HepG2 (cell line): ENCODE measurements around the gene NUP214. TPM values are rescaled to one million over a fixed set of nuclear protein-coding genes. Genes with fewer than 3 reads are reported as not detected.

ENCODE experiments used
- ATAC-seq: fragments of 200-7000 bp; cut with Tn5 transposase; 3 replicates; pipeline ENCODE4 v1.9.1; 2020; ENCODE audit warnings: mild to moderate bottlenecking, moderate library complexity
- BruUV-seq: library from RNA; stranded (reverse); fragments of 400-500 nt; replicated peaks from 2 replicates; lab custom pipeline; 2021; lab: Mats Ljungman, UMichigan
- CTCF ChIA-PET: fragments of 300-600 bp; formaldehyde crosslinking; extraction: SDS; loops from one replicate; lab custom pipeline; 2021; ENCODE audit warnings: low total read pairs, inconsistent platforms, low intra/inter-chr PET ratio; lab: Yijun Ruan, JAX
- POLR2A ChIA-PET: fragments of 350-600 bp; sonication (Branson Sonifier 250); formaldehyde crosslinking; loops from one replicate; lab custom pipeline; 2020; ENCODE audit warnings: antibody characterized with exemption, inconsistent platforms; lab: Yijun Ruan, JAX
- DNase-seq: peaks from one replicate; pipeline ENCODE4 v3.0.0-alpha.2; 2015; ENCODE audit warnings: low spot score
- FAIRE-seq: peaks from 3 replicates; lab custom pipeline; 2011; peaks lifted over from hg19 to GRCh38; lab: Jason Lieb, UNC
- H2AFZ ChIP-seq: one replicate; pipeline ENCODE4 v1.6.1; 2011; ENCODE audit warnings: low read length, inconsistent platforms
- H3K27ac ChIP-seq: fragments of 300-600 bp; 3 replicates; pipeline ENCODE4 v1.8.0; 2011; ENCODE audit warnings: mixed run types, mild to moderate bottlenecking, mixed read lengths, low read length, inconsistent platforms; ENCODE audit not compliant: insufficient read depth; ENCODE audit errors: extremely low read length
- H3K27me3 ChIP-seq, 2 experiments: fragments of 200-600 bp in 1 of 2; 2 replicates in 1 of 2; 3 replicates in 1 of 2; pipeline versions ENCODE4 v1.6.0 to v1.8.0; 2011; ENCODE audit warnings: low read length in 2 of 2, mild to moderate bottlenecking in 2 of 2, moderate library complexity in 2 of 2, inconsistent platforms in 1 of 2; ENCODE audit not compliant: insufficient read depth in 2 of 2, control insufficient read depth in 1 of 2
- H3K36me3 ChIP-seq, 2 experiments: fragments of 200-600 bp in 1 of 2; replicated peaks in 1 of 2; 2 replicates in 1 of 2; 3 replicates in 1 of 2; pipeline versions ENCODE4 v1.5.1 to v1.8.0; 2011; ENCODE audit warnings: low read length in 2 of 2, inconsistent platforms in 1 of 2; ENCODE audit not compliant: insufficient read depth in 2 of 2, control insufficient read depth in 1 of 2
- H3K4me1 ChIP-seq: 2 replicates; pipeline ENCODE4 v1.5.1; 2012; ENCODE audit warnings: low read length, inconsistent platforms; ENCODE audit not compliant: insufficient read depth
- H3K4me2 ChIP-seq: 2 replicates; pipeline ENCODE4 v1.6.0; 2011; ENCODE audit warnings: low read depth, low read length, inconsistent platforms
- H3K4me3 ChIP-seq, 3 experiments: fragments of 200-600 bp in 1 of 3; sonication (generic), shearing (Covaris generic) in 1 of 3; replicated peaks in 1 of 3; 2 replicates each; pipeline ENCODE4 v1.5.1; 2011 to 2016; ENCODE audit warnings: low read length in 3 of 3, inconsistent platforms in 2 of 3, low read depth in 2 of 3, mild to moderate bottlenecking in 2 of 3, control low read depth in 1 of 3, mixed read lengths in 1 of 3; ENCODE audit not compliant: insufficient read depth in 1 of 3
- H3K79me2 ChIP-seq: one replicate; pipeline ENCODE4 v1.6.1; 2011; ENCODE audit warnings: low read length, inconsistent platforms; ENCODE audit not compliant: insufficient read depth
- H3K9ac ChIP-seq: 2 replicates; pipeline ENCODE4 v1.6.0; 2011; ENCODE audit warnings: mild to moderate bottlenecking, low read depth, low read length, inconsistent platforms; ENCODE audit not compliant: insufficient read depth
- H3K9me3 ChIP-seq: 2 replicates; pipeline ENCODE4 v1.5.1; 2012; ENCODE audit warnings: mild to moderate bottlenecking, low read length
- H4K20me1 ChIP-seq: 2 replicates; pipeline ENCODE4 v1.6.0; 2011; ENCODE audit warnings: inconsistent platforms, mild to moderate bottlenecking, low read length, moderate library complexity; ENCODE audit not compliant: insufficient read depth
- ETV6 ChIP-seq: sonication (generic); formaldehyde crosslinking; conservative IDR thresholded peaks from 2 replicates; pipeline ENCODE4 v1.4.0; 2020; ENCODE audit warnings: missing genetic modification reagents
- HIVEP1 ChIP-seq: sonication (generic); formaldehyde crosslinking; IDR thresholded peaks from 2 replicates; pipeline ENCODE4 v1.4.0; 2020; ENCODE audit warnings: mild to moderate bottlenecking, missing genetic modification reagents
- KLF13 ChIP-seq: sonication (generic); formaldehyde crosslinking; IDR thresholded peaks from 2 replicates; pipeline ENCODE4 v1.4.0; 2020; ENCODE audit warnings: mild to moderate bottlenecking, missing genetic modification reagents
- MAF1 ChIP-seq: sonication (generic); formaldehyde crosslinking; IDR thresholded peaks from 2 replicates; pipeline ENCODE4 v1.5.0; 2020; ENCODE audit warnings: missing genetic modification reagents, borderline replicate concordance
- MLLT10 ChIP-seq: sonication (generic); formaldehyde crosslinking; IDR thresholded peaks from 2 replicates; pipeline ENCODE4 v1.4.0; 2020; ENCODE audit warnings: missing genetic modification reagents
- SMARCC2 ChIP-seq: fragments of 450-650 bp; IDR thresholded peaks from 2 replicates; pipeline ENCODE4 v1.6.1; 2017; ENCODE audit warnings: antibody characterized with exemption, mild to moderate bottlenecking
- SRY ChIP-seq: sonication (generic); formaldehyde crosslinking; IDR thresholded peaks from 2 replicates; pipeline ENCODE4 v1.8.0; 2022; ENCODE audit warnings: mild to moderate bottlenecking, missing genetic modification reagents
- TAF1 ChIP-seq: sonication (generic); formaldehyde crosslinking; IDR thresholded peaks from 2 replicates; pipeline ENCODE4 v1.4.0; 2020; ENCODE audit warnings: missing genetic modification reagents
- ZBTB20 ChIP-seq: sonication (generic); formaldehyde crosslinking; IDR thresholded peaks from 2 replicates; pipeline ENCODE4 v1.8.1; 2023; ENCODE audit warnings: missing genetic modification reagents, low read depth, mild to moderate bottlenecking, borderline replicate concordance
- ZFP62 ChIP-seq: sonication (generic); formaldehyde crosslinking; IDR thresholded peaks from 2 replicates; pipeline ENCODE4 v1.4.0; 2020; ENCODE audit warnings: missing genetic modification reagents
- ZKSCAN5 ChIP-seq: sonication (generic); formaldehyde crosslinking; IDR thresholded peaks from 2 replicates; pipeline ENCODE4 v1.5.1; 2020; ENCODE audit warnings: mild to moderate bottlenecking, missing genetic modification reagents
- ZMAT3 ChIP-seq: sonication (generic); formaldehyde crosslinking; conservative IDR thresholded peaks from 2 replicates; pipeline ENCODE4 v1.7.0; 2021; ENCODE audit warnings: missing genetic modification reagents
- ZNF264 ChIP-seq: sonication (generic); formaldehyde crosslinking; IDR thresholded peaks from 2 replicates; pipeline ENCODE4 v1.4.0; 2020; ENCODE audit warnings: missing genetic modification reagents
- WGBS: methylation state at CpG from one replicate; pipeline ENCODE4 v1.1.6; 2017; ENCODE audit warnings: low lambda C conversion rate; 5-methylcytosine and 5-hydroxymethylcytosine counted together
- in situ Hi-C: cut with HindIII; loops from 2 replicates; pipeline ENCODE4 v1.10.0; 2017; ENCODE audit warnings: low pct_unique_long_range_greater_than_20kb; ENCODE audit not compliant: extremely low pct_ligation_motif_present
- intact Hi-C: fragments of 100-400 bp; cut with micrococcal nuclease; formaldehyde crosslinking; loops from one replicate; pipeline ENCODE4 v1.10.0; 2022; ENCODE audit not compliant: unreplicated experiment
- polyA plus RNA-seq, 8 experiments: library from polyadenylated mRNA; depleted of rRNA in 3 of 8; stranded (reverse) in 7 of 8; unstranded in 1 of 8; fragments of >200 nt; fragmentation: Illumina TruSeq in 4 of 8; extraction: Trizol in 4 of 8; gene quantifications; 2 replicates each; pipeline versions ENCODE4 v1.2.1 to v1.2.3, GENCODE V29; 2011 to 2016; ENCODE audit warnings: low read depth in 4 of 8, missing spikeins in 1 of 8, mixed read lengths in 1 of 8; ENCODE audit not compliant: insufficient read depth in 1 of 8
- total RNA-seq, 5 experiments: library from RNA; depleted of rRNA; stranded (reverse); fragments of >200 nt; fragmentation: Illumina TruSeq; extraction: Trizol; gene quantifications; 2 replicates each; pipeline ENCODE4 v1.2.3, GENCODE V29; 2016; ENCODE audit warnings: low read depth in 1 of 5
- TF ChIP-seq, protein P1 (sequence below): sonication (generic); formaldehyde crosslinking; IDR thresholded peaks from 2 replicates; pipeline ENCODE4 v1.4.0; 2020; ENCODE audit warnings: missing genetic modification reagents
- TF ChIP-seq, protein P2 (sequence below): sonication (generic); formaldehyde crosslinking; IDR thresholded peaks from 2 replicates; pipeline ENCODE4 v1.4.0; 2020; ENCODE audit warnings: missing genetic modification reagents, low read depth, mild to moderate bottlenecking, borderline replicate concordance
- TF ChIP-seq, protein P3 (sequence below): sonication (generic); formaldehyde crosslinking; IDR thresholded peaks from 2 replicates; pipeline ENCODE4 v1.4.0; 2020; ENCODE audit warnings: missing genetic modification reagents, mild to moderate bottlenecking, borderline replicate concordance
- TF ChIP-seq, protein P4 (sequence below): sonication (generic); formaldehyde crosslinking; IDR thresholded peaks from 2 replicates; pipeline ENCODE4 v1.9.0; 2022; ENCODE audit warnings: missing genetic modification reagents, mild to moderate bottlenecking, borderline replicate concordance

The NUP214 gene
- total and polyA plus RNA-seq, 2 of the 13 experiments (the other 11 are each of a cell fraction or from before 2014, with no cell fraction given) = 8.4 to 16.0 TPM

DNA sequence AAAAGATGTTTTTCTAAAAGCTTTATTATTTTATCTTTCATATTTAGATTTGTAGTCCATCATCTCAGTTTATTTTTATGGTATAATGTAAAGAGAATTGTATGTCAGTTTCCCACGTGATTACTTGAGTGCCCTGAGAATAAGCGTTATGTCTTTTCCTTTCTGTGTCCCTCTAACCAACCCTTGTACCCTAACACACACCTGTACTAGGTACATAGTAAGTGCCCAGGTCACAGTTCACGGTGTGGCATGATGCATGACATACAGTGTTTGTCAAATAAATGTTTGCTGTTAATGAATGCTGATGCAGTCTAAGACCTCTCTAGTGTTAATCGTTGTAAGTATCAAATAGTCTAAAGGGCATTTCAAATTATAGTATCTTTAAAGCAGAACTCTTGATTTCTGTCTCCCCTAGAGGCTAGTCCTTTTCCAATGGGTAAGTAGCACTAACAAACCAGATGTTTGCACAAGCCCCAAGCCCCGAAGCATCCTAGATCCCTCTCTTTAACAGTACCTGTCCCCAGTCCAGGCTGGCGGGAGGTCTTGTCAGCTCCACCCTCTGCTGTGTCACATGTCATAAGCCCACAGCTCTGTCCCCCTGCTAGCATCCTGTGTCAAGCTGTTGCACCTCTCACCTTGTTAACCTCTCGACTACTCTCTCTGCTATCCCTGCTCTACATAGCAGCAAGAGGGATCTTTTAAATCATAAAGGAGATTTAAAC lies 23.7 kb downstream of the NUP214 start (continued):
- TF ChIP-seq HIVEP1 (no peak), KLF13 (CRISPR knock-in tag) (no peak)

DNA sequence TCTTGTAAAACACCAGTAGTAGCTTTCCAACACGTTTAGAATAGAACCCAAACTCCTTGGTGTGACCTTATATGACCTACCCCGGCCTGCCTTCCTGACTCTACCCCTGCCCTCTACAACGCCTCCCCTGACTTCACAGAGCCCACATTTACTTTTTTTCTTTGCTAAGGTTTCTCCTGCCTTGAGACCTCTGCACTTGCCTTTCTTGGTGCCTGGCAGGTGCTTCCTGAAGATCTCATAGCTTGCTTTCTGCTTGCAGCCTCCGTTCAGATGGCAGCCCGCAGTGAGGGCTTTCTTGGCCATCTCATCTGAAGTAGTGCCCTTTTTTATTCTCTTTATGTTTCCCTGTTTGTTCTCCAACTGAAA lies 24.3 kb downstream of the NUP214 start:
- H3K9ac ChIP-seq = no peak overlapping the region
- 97% methylated on average over 5 of the region's 5 CpGs for WGBS
- DNase-seq (no peak), FAIRE-seq (no peak), ATAC-seq (no peak)
- H3K27me3 ChIP-seq = no peaks in the 10 kb centered on the region
- H3K36me3 ChIP-seq = peaks cover 45 to 93% of the 10 kb centered on the region in 2 experiments
- H3K27ac ChIP-seq = no peak overlapping the region
- H3K4me1 ChIP-seq = no peaks in the 10 kb centered on the region
- in situ Hi-C loops = no loop called here
- POLR2A ChIA-PET = no interaction called here
- intact Hi-C loops = loop anchor here (5.0 kb wide), 1 partner anchor 272 kb away; no protein-coding TSS in a partner anchor
- H3K79me2 ChIP-seq = no peaks in the 10 kb centered on the region
- CTCF ChIA-PET = no interaction called here
- H3K9me3 ChIP-seq = no peaks in the 10 kb centered on the region
- H3K4me3 ChIP-seq = no peak overlapping the region
- BruUV-seq = no TSS peak
- H2AFZ ChIP-seq = no peak overlapping the region
- 0 out of 2 replicates have a peak, but pooled peaks cover 3% of the 10 kb centered on the region for H4K20me1 ChIP-seq
- no peak overlapping the region for H3K4me2 ChIP-seq
- TF ChIP-seq SMARCC2 (no peak), ETV6 (CRISPR knock-in tag) (no peak), ZMAT3 (CRISPR knock-in tag) (no peak), MLLT10 (no peak), ZBTB20 (CRISPR knock-in tag) (no peak), ZNF264 (CRISPR knock-in tag) (no peak), TAF1 (no peak), SRY (CRISPR knock-in tag) (no peak), ZKSCAN5 (CRISPR knock-in tag) (no peak), ZFP62 (CRISPR knock-in tag) (no peak), MAF1 (CRISPR knock-in tag) (no peak)
- TF ChIP-seq, protein P1, sequence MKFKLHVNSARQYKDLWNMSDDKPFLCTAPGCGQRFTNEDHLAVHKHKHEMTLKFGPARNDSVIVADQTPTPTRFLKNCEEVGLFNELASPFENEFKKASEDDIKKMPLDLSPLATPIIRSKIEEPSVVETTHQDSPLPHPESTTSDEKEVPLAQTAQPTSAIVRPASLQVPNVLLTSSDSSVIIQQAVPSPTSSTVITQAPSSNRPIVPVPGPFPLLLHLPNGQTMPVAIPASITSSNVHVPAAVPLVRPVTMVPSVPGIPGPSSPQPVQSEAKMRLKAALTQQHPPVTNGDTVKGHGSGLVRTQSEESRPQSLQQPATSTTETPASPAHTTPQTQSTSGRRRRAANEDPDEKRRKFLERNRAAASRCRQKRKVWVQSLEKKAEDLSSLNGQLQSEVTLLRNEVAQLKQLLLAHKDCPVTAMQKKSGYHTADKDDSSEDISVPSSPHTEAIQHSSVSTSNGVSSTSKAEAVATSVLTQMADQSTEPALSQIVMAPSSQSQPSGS (CRISPR knock-in tag) = no peak
- TF ChIP-seq, protein P2, sequence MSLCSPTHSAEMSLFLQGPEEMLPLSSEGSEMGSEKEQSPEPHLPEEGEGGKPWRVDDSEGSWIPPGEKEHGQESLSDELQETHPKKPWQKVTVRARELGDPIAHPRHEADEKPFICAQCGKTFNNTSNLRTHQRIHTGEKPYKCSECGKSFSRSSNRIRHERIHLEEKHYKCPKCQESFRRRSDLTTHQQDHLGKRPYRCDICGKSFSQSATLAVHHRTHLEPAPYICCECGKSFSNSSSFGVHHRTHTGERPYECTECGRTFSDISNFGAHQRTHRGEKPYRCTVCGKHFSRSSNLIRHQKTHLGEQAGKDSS (CRISPR knock-in tag) = no peak
- TF ChIP-seq, protein P3, sequence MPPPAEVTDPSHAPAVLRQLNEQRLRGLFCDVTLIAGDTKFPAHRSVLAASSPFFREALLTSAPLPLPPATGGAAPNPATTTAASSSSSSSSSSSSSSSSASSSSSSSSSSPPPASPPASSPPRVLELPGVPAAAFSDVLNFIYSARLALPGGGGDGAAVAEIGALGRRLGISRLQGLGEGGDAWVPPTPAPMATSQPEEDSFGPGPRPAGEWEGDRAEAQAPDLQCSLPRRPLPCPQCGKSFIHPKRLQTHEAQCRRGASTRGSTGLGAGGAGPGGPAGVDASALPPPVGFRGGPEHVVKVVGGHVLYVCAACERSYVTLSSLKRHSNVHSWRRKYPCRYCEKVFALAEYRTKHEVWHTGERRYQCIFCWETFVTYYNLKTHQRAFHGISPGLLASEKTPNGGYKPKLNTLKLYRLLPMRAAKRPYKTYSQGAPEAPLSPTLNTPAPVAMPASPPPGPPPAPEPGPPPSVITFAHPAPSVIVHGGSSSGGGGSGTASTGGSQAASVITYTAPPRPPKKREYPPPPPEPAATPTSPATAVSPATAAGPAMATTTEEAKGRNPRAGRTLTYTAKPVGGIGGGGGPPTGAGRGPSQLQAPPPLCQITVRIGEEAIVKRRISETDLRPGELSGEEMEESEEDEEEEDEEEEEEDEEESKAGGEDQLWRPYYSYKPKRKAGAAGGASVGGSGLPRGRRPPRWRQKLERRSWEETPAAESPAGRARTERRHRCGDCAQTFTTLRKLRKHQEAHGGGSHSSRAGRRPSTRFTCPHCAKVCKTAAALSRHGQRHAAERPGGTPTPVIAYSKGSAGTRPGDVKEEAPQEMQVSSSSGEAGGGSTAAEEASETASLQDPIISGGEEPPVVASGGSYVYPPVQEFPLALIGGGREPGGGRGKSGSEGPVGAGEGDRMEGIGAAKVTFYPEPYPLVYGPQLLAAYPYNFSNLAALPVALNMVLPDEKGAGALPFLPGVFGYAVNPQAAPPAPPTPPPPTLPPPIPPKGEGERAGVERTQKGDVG (CRISPR knock-in tag) = no peak
- TF ChIP-seq, protein P4, sequence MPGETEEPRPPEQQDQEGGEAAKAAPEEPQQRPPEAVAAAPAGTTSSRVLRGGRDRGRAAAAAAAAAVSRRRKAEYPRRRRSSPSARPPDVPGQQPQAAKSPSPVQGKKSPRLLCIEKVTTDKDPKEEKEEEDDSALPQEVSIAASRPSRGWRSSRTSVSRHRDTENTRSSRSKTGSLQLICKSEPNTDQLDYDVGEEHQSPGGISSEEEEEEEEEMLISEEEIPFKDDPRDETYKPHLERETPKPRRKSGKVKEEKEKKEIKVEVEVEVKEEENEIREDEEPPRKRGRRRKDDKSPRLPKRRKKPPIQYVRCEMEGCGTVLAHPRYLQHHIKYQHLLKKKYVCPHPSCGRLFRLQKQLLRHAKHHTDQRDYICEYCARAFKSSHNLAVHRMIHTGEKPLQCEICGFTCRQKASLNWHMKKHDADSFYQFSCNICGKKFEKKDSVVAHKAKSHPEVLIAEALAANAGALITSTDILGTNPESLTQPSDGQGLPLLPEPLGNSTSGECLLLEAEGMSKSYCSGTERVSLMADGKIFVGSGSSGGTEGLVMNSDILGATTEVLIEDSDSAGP (CRISPR knock-in tag) = no peak
